Right renal pelvis (tissue), 4 donors: ENCODE measurements around the gene PDE4C. TPM values are rescaled to one million over a fixed set of nuclear protein-coding genes. Genes with fewer than 3 reads are reported as not detected.
"Not testable (repeated sequence)": the region's sequence is repeated elsewhere in the genome, so short reads cannot be mapped to it uniquely, and the experiment has no call there.

Experiments used
- DNase-seq, 4 donors: peaks; one replicate each; pipeline ENCODE4 v3.0.0-alpha.2; 2013; ENCODE audit warnings: low read depth in 4 of 4, low spot score in 3 of 4, missing footprints in 1 of 4
- polyA plus RNA-seq, 4 donors: library from polyadenylated mRNA; unstranded; fragments of 120-200 nt; gene quantifications; one replicate each; pipeline ENCODE4 v1.2.1, GENCODE V29; 2013; ENCODE audit not compliant: insufficient read length in 4 of 4

Gene PDE4C
- polyA plus RNA-seq, 4 donors, result 0.37 to 2.3 (median 0.69) TPM

- DNase-seq, result peak; percentile 93 to 95 (median 94)
These were observed 1.5 kb downstream of the PDE4C start for GRCh38 chr19:18224525-18225354.

- no peak for DNase-seq
These were observed 2.2 kb downstream of the PDE4C start for GRCh38 chr19:18223860-18224524.

GRCh38 chr19:18221815-18222725 lies 4.2 kb downstream of the PDE4C start:
- no peak for DNase-seq

DNA sequence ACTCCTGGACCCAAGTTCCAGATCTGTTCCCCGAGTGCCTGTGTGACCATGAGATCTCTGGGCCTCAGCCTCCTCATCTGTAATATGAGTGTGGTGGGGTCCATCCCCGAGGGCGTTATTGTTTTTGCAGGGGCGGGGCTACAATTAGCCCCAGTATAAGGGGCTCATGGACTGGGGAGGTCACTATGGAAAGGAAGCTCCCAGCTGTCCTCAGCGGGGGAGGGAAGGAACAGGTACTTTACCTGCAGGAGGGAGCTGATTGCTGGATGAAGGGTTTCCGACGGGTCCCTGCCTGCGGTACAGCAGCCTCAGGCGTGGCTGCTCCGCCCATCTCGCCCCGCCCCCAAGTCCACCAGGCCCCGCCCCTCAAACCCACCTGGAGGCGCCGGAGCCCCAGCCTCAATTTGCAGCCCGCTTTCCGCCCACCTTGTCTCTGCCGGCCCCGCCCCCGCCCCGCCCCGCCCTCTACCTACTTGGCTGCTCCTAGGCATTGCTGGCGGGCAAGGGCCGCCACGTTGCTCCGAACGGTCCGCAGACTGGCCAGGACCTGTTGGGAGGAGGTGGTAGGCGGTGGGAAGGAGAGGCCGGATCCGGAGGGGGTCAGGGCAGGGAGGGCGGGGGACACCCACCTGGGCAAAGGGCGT lies 5.5 kb downstream of the PDE4C start:
- DNase-seq, result no peak

GRCh38 chr19:18219911-18220631 lies 6.2 kb downstream of the PDE4C start:
- DNase-seq, result no peak

- no peak for DNase-seq
These were observed 7.6 kb downstream of the PDE4C start for GRCh38 chr19:18218600-18218999.

- DNase-seq, result no peak
These were observed 8.1 kb downstream of the PDE4C start for GRCh38 chr19:18218159-18218558.

GRCh38 chr19:18216789-18217188 lies 9.4 kb downstream of the PDE4C start:
- no peak for DNase-seq

DNA sequence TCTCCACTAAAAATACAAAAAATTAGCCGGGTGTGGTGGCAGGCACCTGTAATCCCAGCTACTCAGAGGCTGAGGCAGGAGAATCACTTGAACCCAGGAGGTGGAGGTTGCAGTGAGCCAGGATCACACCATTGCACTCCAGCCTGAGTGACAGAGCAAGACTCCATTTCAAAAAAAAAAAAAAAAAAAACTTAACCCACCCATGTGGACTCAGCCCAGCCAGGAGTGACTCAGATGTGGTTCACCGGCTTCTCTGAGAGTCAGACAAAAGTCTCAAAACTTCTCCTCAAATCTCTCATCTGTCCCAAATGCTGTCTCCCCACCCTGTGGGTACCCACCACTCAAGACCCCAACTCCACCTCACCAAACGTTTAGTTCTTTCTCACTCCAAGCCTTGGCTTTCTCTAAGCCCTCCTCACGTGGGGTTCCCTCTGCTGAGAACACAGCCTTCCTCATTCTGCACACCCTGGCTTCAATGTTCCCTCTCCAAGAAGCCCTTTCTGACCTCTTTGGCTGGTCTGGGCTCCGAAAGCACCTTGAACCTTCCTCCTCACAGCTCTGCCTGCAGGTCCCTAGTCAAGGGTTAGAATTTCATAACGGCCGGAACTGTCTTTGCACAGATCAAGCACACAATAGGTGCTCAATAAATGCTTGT lies 11.3 kb downstream of the PDE4C start:
- no peak for DNase-seq

- no peak for DNase-seq
These were observed 14.6 kb downstream of the PDE4C start for GRCh38 chr19:18211683-18212082.

DNA sequence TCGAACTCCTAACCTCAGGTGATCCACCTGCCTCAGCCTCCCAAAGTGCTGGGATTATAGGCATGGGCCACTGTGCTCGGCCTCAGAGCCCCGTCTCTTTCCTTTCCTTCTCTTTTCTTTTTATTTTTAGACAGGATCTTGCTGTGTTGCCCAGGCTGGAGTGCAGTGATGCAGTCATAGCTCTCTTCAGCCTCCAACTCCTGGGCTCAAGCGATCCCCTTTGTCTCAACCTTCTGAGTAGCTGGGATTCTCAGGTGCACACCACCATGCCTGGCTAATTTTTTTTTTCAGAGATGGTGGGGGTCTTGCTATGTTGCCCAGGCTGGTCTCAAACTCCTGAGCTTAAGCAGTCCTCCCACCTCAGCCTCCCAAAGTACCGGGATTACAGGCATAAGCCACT lies 16.3 kb downstream of the PDE4C start:
- not testable (repeated sequence) for DNase-seq

GRCh38 chr19:18208098-18208951 lies 17.9 kb downstream of the PDE4C start:
- no peak for DNase-seq

- no peak for DNase-seq
These were observed 20.2 kb downstream of the PDE4C start for GRCh38 chr19:18206018-18206417.

DNA sequence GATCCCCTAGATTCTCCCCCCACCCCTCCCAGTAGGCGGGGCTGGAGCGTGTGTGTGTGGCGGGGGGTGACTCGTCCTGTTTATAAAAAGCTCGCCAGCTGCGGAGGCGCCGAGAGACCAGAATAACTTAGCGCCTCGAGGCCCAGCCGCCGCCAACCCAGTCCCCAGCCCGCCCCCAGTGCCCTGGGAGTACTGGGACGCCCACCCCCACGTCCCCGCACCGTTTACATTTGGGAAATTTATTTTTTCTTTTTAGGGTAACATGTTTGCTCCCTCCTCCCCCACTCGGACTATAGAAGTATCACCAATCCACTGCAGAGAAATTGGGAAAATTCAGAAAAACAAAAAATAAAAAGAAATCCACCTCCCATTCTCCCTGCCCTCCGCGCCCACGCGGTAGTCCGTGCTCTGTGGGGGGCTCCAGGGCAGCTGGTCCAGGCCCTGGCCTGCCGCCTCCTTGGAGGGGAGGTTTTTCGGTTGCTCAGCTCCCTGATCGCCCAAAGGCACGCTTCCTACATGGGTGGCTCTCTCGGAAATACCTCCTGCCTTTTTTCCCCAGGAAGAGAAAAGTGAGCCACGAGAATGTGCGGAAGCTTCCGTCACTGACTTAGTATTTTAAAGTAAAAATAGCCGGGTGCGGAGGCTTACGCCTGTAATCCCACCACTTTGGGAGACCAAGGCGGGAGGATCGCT lies 20.9 kb downstream of the PDE4C start:
- DNase-seq, result no peak

DNA sequence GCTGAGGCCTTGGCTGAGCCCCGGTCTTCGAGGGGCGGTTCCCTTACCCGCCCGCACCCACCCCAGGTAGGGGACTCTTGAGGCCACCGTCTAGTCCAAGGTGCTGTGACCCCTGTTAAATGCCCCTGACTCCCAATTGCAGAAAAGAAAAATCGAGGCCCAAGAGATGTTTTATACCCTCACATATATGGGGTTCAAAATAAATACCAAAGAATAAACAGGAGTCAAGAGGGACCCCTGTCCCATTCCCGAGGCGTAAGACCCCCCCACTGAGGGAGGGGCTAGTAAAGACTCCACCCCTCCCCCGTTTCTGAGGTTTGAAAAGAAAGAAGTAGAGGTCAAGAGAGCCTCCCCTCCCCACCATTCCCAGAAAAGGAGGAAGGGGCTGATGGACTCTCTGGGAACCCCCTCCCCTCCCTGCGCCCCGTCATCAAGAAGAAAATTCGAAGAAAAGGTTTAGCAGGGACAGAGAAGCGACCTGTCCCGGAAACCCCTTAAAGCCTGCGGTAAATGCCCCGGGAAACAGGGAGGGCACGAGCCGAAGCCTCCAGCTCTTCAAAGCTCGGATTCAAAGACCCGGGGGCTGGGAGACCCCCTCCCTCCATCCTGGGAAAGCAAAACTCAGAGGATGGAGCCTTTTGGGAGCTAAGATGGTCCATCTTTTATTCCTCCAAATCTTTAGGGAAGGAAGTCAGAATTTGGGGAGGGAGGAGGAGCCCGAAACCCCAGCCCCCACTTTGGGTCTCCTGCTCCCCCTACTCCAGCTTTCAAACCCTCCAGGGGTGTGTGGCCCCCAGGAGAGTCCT lies 21.6 kb downstream of the PDE4C start:
- peak; percentile 83 to 87 (median 86) for DNase-seq

GRCh38 chr19:18203863-18204393 lies 22.3 kb downstream of the PDE4C start, which contains the start of gene RAB3A:
Gene RAB3A (minus strand): TSS chr19:18204042. CDS start chr19:18202740, 1,302 bp downstream.
- peak; percentile 100 for DNase-seq
